Activated naive CD4-positive, alpha-beta T cell treated with anti-CD3 and anti-CD28 coated beads, Interleukin-2, amount 10 ng/mL, durations not matched to agents 7 days and 5 days (primary cell): ENCODE data around the gene TRPV6.
A peak's percentile ranks its signal among the peaks of the same experiment; 100 is the strongest.

ENCODE experiments used
- CTCF ChIA-PET: fragments of 350-600 bp; sonication (Branson Sonifier 250); formaldehyde crosslinking; loops from one replicate; lab custom pipeline; 2021; ENCODE audit warnings: antibody characterized with exemption; lab: Charles Lee
- DNase-seq: peaks from one replicate; pipeline ENCODE4 v3.0.0-alpha.2; 2020
- H3K27ac Mint-ChIP-seq: one replicate; pipeline ENCODE4 v1.8.0; 2021; ENCODE audit warnings: mild to moderate bottlenecking, moderate library complexity, mixed read lengths
- H3K27me3 Mint-ChIP-seq: one replicate; pipeline ENCODE4 v1.8.0; 2021; ENCODE audit warnings: mild to moderate bottlenecking, mixed read lengths
- H3K36me3 Mint-ChIP-seq: one replicate; pipeline ENCODE4 v1.8.0; 2021; ENCODE audit warnings: mixed read lengths
- H3K4me1 Mint-ChIP-seq: one replicate; pipeline ENCODE4 v1.8.0; 2021; ENCODE audit warnings: mixed read lengths
- H3K4me3 Mint-ChIP-seq: one replicate; pipeline ENCODE4 v1.8.0; 2021; ENCODE audit warnings: mild to moderate bottlenecking, moderate library complexity, mixed read lengths
- H3K9me3 Mint-ChIP-seq: one replicate; pipeline ENCODE4 v1.8.0; 2021; ENCODE audit warnings: mixed read lengths

Gene TRPV6

GRCh38 chr7:142884286-142884640 is 1.3 kb downstream of the TRPV6 start:
- DNase-seq = no peak
- no peaks in the 10 kb centered on the region for H3K36me3 Mint-ChIP-seq

GRCh38 chr7:142883571-142884285 is 1.8 kb downstream of the TRPV6 start:
- H3K9me3 Mint-ChIP-seq = no peaks in the 10 kb centered on the region
- DNase-seq = no peak
- no peak overlapping the region for H3K4me3 Mint-ChIP-seq
- H3K27ac Mint-ChIP-seq = no peak overlapping the region
- CTCF ChIA-PET = interaction anchor here (1.5 to 4.3 kb wide), 3 partner anchors 12 to 119 kb away, joined by 3 to 22 read pairs (median 8); no protein-coding TSS in a partner anchor
- H3K36me3 Mint-ChIP-seq = no peaks in the 10 kb centered on the region
- H3K4me1 Mint-ChIP-seq = no peaks in the 10 kb centered on the region
- H3K27me3 Mint-ChIP-seq = peaks cover 28% of the 10 kb centered on the region

More at GRCh38 chr7:142884286-142884640, 1.3 kb downstream of the TRPV6 start:
- peaks cover 28% of the 10 kb centered on the region for H3K27me3 Mint-ChIP-seq
- no peak overlapping the region for H3K27ac Mint-ChIP-seq
- CTCF ChIA-PET = no interaction called here
- H3K9me3 Mint-ChIP-seq = no peaks in the 10 kb centered on the region
- H3K4me3 Mint-ChIP-seq = no peak overlapping the region
- no peaks in the 10 kb centered on the region for H3K4me1 Mint-ChIP-seq

- H3K4me1 Mint-ChIP-seq = no peaks in the 10 kb centered on the region
- H3K9me3 Mint-ChIP-seq = no peaks in the 10 kb centered on the region
Measured at GRCh38 chr7:142883145-142883544, 2.4 kb downstream of the TRPV6 start.

GRCh38 chr7:142882338-142882678 is 3.2 kb downstream of the TRPV6 start:
- DNase-seq = no peak
- H3K27me3 Mint-ChIP-seq = peaks cover 33% of the 10 kb centered on the region
- no peak overlapping the region for H3K4me3 Mint-ChIP-seq
- no peak overlapping the region for H3K27ac Mint-ChIP-seq
- no peaks in the 10 kb centered on the region for H3K4me1 Mint-ChIP-seq
- H3K9me3 Mint-ChIP-seq = no peaks in the 10 kb centered on the region
- no peaks in the 10 kb centered on the region for H3K36me3 Mint-ChIP-seq
- CTCF ChIA-PET = interaction anchor here (0.8 to 4.3 kb wide), 12 partner anchors 10 to 356 kb away, joined by 3 to 22 read pairs (median 4); no protein-coding TSS in a partner anchor

More at GRCh38 chr7:142883145-142883544, 2.4 kb downstream of the TRPV6 start:
- no peaks in the 10 kb centered on the region for H3K36me3 Mint-ChIP-seq
- no peak overlapping the region for H3K4me3 Mint-ChIP-seq
- CTCF ChIA-PET = interaction anchor here (1.4 to 4.3 kb wide), 5 partner anchors 11 to 279 kb away, joined by 3 to 22 read pairs (median 5); no protein-coding TSS in a partner anchor
- DNase-seq = no peak
- peaks cover 28% of the 10 kb centered on the region for H3K27me3 Mint-ChIP-seq
- no peak overlapping the region for H3K27ac Mint-ChIP-seq

- H3K36me3 Mint-ChIP-seq = no peaks in the 10 kb centered on the region
- DNase-seq = no peak
- CTCF ChIA-PET = interaction anchor here (0.8 to 4.3 kb wide), 21 partner anchors 10 to 355 kb away, joined by 3 to 22 read pairs (median 4); no protein-coding TSS in a partner anchor
- H3K4me3 Mint-ChIP-seq = no peak overlapping the region
- no peak overlapping the region for H3K27ac Mint-ChIP-seq
- H3K27me3 Mint-ChIP-seq = peaks cover 35% of the 10 kb centered on the region
- no peaks in the 10 kb centered on the region for H3K4me1 Mint-ChIP-seq
- H3K9me3 Mint-ChIP-seq = no peaks in the 10 kb centered on the region
Measured at GRCh38 chr7:142881586-142882337, 3.8 kb downstream of the TRPV6 start.

- Mint-ChIP-seq H3K36me3 (no peaks in the 10 kb centered on the region), H3K27ac (no peak overlapping the region), H3K4me1 (no peaks in the 10 kb centered on the region), H3K27me3 (peaks cover 39% of the 10 kb centered on the region), H3K9me3 (no peaks in the 10 kb centered on the region), H3K4me3 (no peak overlapping the region)
- CTCF ChIA-PET = interaction anchor here (0.8 to 4.3 kb wide), 20 partner anchors 9 to 496 kb away, joined by 3 to 22 read pairs (median 4); no protein-coding TSS in a partner anchor
- peak; percentile 66 for DNase-seq
Measured at GRCh38 chr7:142880876-142881505, 4.6 kb downstream of the TRPV6 start.

GRCh38 chr7:142879060-142879459 is 6.5 kb downstream of the TRPV6 start:
- DNase-seq = no peak
- CTCF ChIA-PET = interaction anchor here (0.7 to 3.2 kb wide), 10 partner anchors 10 to 336 kb away, joined by 3 to 18 read pairs (median 4); no protein-coding TSS in a partner anchor
- Mint-ChIP-seq H3K4me1 (no peaks in the 10 kb centered on the region), H3K36me3 (no peaks in the 10 kb centered on the region), H3K27me3 (peaks cover 43% of the 10 kb centered on the region), H3K4me3 (no peak overlapping the region), H3K27ac (no peak overlapping the region), H3K9me3 (no peaks in the 10 kb centered on the region)

- Mint-ChIP-seq H3K36me3 (no peaks in the 10 kb centered on the region), H3K4me1 (no peaks in the 10 kb centered on the region), H3K9me3 (no peaks in the 10 kb centered on the region), H3K27me3 (peaks cover 41% of the 10 kb centered on the region), H3K27ac (no peak overlapping the region), H3K4me3 (no peak overlapping the region)
- DNase-seq = no peak
- CTCF ChIA-PET = interaction anchor here (1.2 kb wide), 1 partner anchor 11 kb away, joined by 3 read pairs; no protein-coding TSS in a partner anchor
Measured at GRCh38 chr7:142878315-142878714, 7.2 kb downstream of the TRPV6 start.

GRCh38 chr7:142876991-142877910 is 8.3 kb downstream of the TRPV6 start:
- Mint-ChIP-seq H3K27ac (no peak overlapping the region), H3K4me3 (no peak overlapping the region), H3K36me3 (no peaks in the 10 kb centered on the region), H3K27me3 (peaks cover 41% of the 10 kb centered on the region), H3K9me3 (no peaks in the 10 kb centered on the region), H3K4me1 (no peaks in the 10 kb centered on the region)
- CTCF ChIA-PET = interaction anchor here (0.7 to 1.2 kb wide), 3 partner anchors 10 to 326 kb away, joined by 3 read pairs; no protein-coding TSS in a partner anchor
- DNase-seq = no peak

- Mint-ChIP-seq H3K27me3 (peaks cover 34% of the 10 kb centered on the region), H3K9me3 (no peaks in the 10 kb centered on the region), H3K4me1 (no peaks in the 10 kb centered on the region), H3K4me3 (no peak overlapping the region), H3K36me3 (no peaks in the 10 kb centered on the region), H3K27ac (no peak overlapping the region)
- CTCF ChIA-PET = no interaction called here
- no peak for DNase-seq
Measured at GRCh38 chr7:142876236-142876960, 9.1 kb downstream of the TRPV6 start.

- no peaks in the 10 kb centered on the region for H3K36me3 Mint-ChIP-seq
- no peaks in the 10 kb centered on the region for H3K4me1 Mint-ChIP-seq
- no peak overlapping the region for H3K4me3 Mint-ChIP-seq
- no peaks in the 10 kb centered on the region for H3K9me3 Mint-ChIP-seq
- H3K27me3 Mint-ChIP-seq = peaks cover 30% of the 10 kb centered on the region
- CTCF ChIA-PET = no interaction called here
- H3K27ac Mint-ChIP-seq = no peak overlapping the region
- no peak for DNase-seq
Measured at GRCh38 chr7:142875456-142875855, 10.1 kb downstream of the TRPV6 start.

- no peak for DNase-seq
- H3K27ac Mint-ChIP-seq = no peak overlapping the region
- no peaks in the 10 kb centered on the region for H3K9me3 Mint-ChIP-seq
- no peaks in the 10 kb centered on the region for H3K36me3 Mint-ChIP-seq
- H3K4me1 Mint-ChIP-seq = no peaks in the 10 kb centered on the region
- CTCF ChIA-PET = interaction anchor here (1.4 kb wide), 1 partner anchor 347 kb away, joined by 3 read pairs; the partner anchor contains the start of gene TAS2R40
- H3K27me3 Mint-ChIP-seq = peaks cover 24% of the 10 kb centered on the region
- H3K4me3 Mint-ChIP-seq = no peak overlapping the region
Measured at GRCh38 chr7:142874837-142875236, 10.7 kb downstream of the TRPV6 start.
